Ovary (tissue), 3 donors: ENCODE data around the gene OR10A3.

Source experiments
- EP300 ChIP-seq: sonication (generic); formaldehyde crosslinking; IDR thresholded peaks from one replicate; pipeline ENCODE4 v1.6.1; 2017; ENCODE audit warnings: antibody characterized with exemption
- POLR2A ChIP-seq: fragments of 450-650 bp; IDR thresholded peaks from one replicate; pipeline ENCODE4 v1.6.1; 2017; ENCODE audit warnings: antibody characterized with exemption, mild to moderate bottlenecking, moderate library complexity
- TF ChIP-seq, protein P1 (sequence below), 3 donors: fragments of 450-650 bp in 2 of 3; fragments of 200-600 bp in 1 of 3; IDR thresholded peaks; one replicate each; pipeline versions ENCODE4 v1.5.1 to v1.8.0; 2016 to 2022; ENCODE audit warnings: antibody characterized with exemption in 3 of 3, mild to moderate bottlenecking in 1 of 3
- donor health status: DM: no; HTN: no; CAD: no.

DNA sequence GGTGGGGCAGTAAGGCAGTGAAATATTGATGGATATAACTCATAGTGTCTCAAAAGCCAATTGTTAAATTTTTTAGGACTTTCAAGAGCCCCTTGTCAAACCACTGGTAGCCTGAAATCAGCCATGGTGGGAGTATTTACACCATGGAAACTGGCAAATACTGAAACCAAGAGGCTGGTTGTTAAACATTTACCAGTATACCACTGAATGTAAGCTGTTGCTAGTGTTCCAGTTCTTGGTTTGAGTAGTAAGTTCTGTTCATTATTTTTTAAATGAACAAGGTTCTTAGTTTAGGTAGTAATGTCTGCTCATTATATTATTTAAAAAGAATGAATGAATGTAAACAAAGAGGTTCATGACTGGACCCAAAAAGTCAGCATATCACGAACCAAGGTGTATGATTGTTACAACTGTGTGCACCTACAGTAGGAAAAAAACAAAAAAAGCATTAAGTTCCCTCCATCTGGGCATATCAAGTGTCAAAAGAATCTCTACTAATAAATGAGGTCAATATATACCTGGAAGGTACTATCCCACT is 41.1 kb upstream of the OR10A3 start:
- TF ChIP-seq, protein P1, sequence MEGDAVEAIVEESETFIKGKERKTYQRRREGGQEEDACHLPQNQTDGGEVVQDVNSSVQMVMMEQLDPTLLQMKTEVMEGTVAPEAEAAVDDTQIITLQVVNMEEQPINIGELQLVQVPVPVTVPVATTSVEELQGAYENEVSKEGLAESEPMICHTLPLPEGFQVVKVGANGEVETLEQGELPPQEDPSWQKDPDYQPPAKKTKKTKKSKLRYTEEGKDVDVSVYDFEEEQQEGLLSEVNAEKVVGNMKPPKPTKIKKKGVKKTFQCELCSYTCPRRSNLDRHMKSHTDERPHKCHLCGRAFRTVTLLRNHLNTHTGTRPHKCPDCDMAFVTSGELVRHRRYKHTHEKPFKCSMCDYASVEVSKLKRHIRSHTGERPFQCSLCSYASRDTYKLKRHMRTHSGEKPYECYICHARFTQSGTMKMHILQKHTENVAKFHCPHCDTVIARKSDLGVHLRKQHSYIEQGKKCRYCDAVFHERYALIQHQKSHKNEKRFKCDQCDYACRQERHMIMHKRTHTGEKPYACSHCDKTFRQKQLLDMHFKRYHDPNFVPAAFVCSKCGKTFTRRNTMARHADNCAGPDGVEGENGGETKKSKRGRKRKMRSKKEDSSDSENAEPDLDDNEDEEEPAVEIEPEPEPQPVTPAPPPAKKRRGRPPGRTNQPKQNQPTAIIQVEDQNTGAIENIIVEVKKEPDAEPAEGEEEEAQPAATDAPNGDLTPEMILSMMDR (IDR thresholded peaks at IDR 0.05), result no peak
- TF ChIP-seq POLR2A, result no peak
- TF ChIP-seq EP300, result no peak
